ENCODE measurements around the gene ATXN1. TPM values are rescaled to one million over a fixed set of nuclear protein-coding genes. Genes with fewer than 3 reads are reported as not detected.

ATXN1 gene
- total RNA-seq, 1 experiment from 2014 or later = 5.6 TPM

DNA sequence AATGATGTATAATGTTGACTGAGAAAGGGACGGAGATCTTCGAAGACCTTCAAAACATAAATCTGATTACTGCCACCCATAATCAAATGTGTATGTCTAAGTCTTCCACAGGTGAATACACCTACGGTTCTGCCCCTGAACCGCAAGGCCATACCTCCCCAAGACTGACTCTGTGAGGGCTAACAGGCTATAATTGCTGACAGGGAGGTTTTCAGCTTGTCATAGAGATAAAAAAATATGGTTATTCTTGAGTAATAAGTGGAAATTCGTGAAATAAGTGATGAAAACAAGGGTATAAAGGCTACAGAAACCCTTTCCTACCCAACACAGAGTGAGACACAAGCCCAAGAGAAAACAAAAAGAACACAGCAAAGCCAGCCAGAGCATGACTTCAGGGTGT lies 188.9 kb downstream of the ATXN1 start:
- no CpG with 5 or more reads among the region's 5 CpGs for WGBS (ENCODE audit: extremely low coverage, insufficient read length, low lambda C conversion rate)
- no peaks in the 10 kb centered on the region for H3K9me3 Mint-ChIP-seq
- no peak overlapping the region for H3K4me3 Mint-ChIP-seq

More for the DNA sequence above, 188.9 kb downstream of the ATXN1 start:
- no peak overlapping the region for H2AFZ ChIP-seq (ENCODE audit: low read length)
- H4K91ac ChIP-seq (ENCODE audit: insufficient read length, low read depth, low read length) = no peak overlapping the region
- H3K56ac ChIP-seq (ENCODE audit: insufficient read length, low read depth, low read length) = no peak overlapping the region
- TF ChIP-seq, protein P1, sequence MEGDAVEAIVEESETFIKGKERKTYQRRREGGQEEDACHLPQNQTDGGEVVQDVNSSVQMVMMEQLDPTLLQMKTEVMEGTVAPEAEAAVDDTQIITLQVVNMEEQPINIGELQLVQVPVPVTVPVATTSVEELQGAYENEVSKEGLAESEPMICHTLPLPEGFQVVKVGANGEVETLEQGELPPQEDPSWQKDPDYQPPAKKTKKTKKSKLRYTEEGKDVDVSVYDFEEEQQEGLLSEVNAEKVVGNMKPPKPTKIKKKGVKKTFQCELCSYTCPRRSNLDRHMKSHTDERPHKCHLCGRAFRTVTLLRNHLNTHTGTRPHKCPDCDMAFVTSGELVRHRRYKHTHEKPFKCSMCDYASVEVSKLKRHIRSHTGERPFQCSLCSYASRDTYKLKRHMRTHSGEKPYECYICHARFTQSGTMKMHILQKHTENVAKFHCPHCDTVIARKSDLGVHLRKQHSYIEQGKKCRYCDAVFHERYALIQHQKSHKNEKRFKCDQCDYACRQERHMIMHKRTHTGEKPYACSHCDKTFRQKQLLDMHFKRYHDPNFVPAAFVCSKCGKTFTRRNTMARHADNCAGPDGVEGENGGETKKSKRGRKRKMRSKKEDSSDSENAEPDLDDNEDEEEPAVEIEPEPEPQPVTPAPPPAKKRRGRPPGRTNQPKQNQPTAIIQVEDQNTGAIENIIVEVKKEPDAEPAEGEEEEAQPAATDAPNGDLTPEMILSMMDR (conservative IDR thresholded peaks at IDR 0.05) = no peak
- no peak overlapping the region for H2BK120ac ChIP-seq (ENCODE audit: low read depth, low read length, poor library complexity, severe bottlenecking)
- H3K9me3 ChIP-seq (ENCODE audit: control insufficient read depth, low read depth, low read length) = no peaks in the 10 kb centered on the region
- no peak overlapping the region for H3K4me2 ChIP-seq (ENCODE audit: insufficient read depth, insufficient read length, low read length)
- no peak overlapping the region for H3K27ac ChIP-seq (ENCODE audit: insufficient read length, low read depth, low read length)
- H3K79me1 ChIP-seq (ENCODE audit: insufficient read depth, low read depth, low read length, poor library complexity, severe bottlenecking) = no peaks in the 10 kb centered on the region
- no peak overlapping the region for H2BK12ac ChIP-seq (ENCODE audit: insufficient read length, low read depth, low read length)
- H3K9ac ChIP-seq (ENCODE audit: extremely low read depth, insufficient read length, low read length) = no peak overlapping the region
- H4K8ac ChIP-seq (replicated peaks; ENCODE audit: insufficient read length, low read depth, low read length) = no peak overlapping the region
- no peak overlapping the region for H2BK5ac ChIP-seq (ENCODE audit: insufficient read length, low read length)
- H3K27me3 ChIP-seq (ENCODE audit: insufficient read depth, low read length) = no peaks in the 10 kb centered on the region
- H4K5ac ChIP-seq (ENCODE audit: insufficient read length, low read depth, low read length) = no peak overlapping the region
- no peak overlapping the region for H3K4ac ChIP-seq (ENCODE audit: low read depth, low read length)
- Mint-ChIP-seq H3K4me1 (peaks cover 0 to 9% of the 10 kb centered on the region in 2 experiments; a peak in 2 of 4 replicates), H3K27ac (no peak overlapping the region), H3K27me3 (ENCODE audit: low read depth) (no peaks in the 10 kb centered on the region), H3K36me3 (ENCODE audit: insufficient read depth in 1 of 3, low read depth in 3 of 3) (no peaks in the 10 kb centered on the region)
- no peak overlapping the region for H2BK20ac ChIP-seq (ENCODE audit: low read depth, low read length, poor library complexity, severe bottlenecking)
- DNase-seq = no peak
- no peaks in the 10 kb centered on the region for H4K20me1 ChIP-seq (ENCODE audit: control insufficient read depth, insufficient read depth, insufficient read length)
- no peak overlapping the region for H3K18ac ChIP-seq (ENCODE audit: insufficient read length, low read depth, low read length)
- H3K4me1 ChIP-seq (ENCODE audit: insufficient read depth, low read length) = no peaks in the 10 kb centered on the region
- no peak overlapping the region for H2BK15ac ChIP-seq (ENCODE audit: low read depth, low read length)
- H3K14ac ChIP-seq (ENCODE audit: insufficient read depth, low read length) = no peak overlapping the region
- no peak overlapping the region for H3K23ac ChIP-seq (ENCODE audit: insufficient read length, low read depth, low read length)
- no peaks in the 10 kb centered on the region for H3K23me2 ChIP-seq (ENCODE audit: insufficient read length, low read depth, low read length, poor library complexity, severe bottlenecking)
- no peaks in the 10 kb centered on the region for H3K79me2 ChIP-seq (ENCODE audit: insufficient read depth, low read length)
- no peak overlapping the region for H2AK5ac ChIP-seq (ENCODE audit: insufficient read length, low read length)
- no peak overlapping the region for H3T11ph ChIP-seq (ENCODE audit: low read length)
